Body of pancreas (tissue), 4 donors: ENCODE data around the gene GPBP1L1. TPM values are rescaled to one million over a fixed set of nuclear protein-coding genes. Genes with fewer than 3 reads are reported as not detected.
"Not testable (repeated sequence)": the region's sequence is repeated elsewhere in the genome, so short reads cannot be mapped to it uniquely, and the experiment has no call there.

Experiments
- ATAC-seq: fragments of 150-250 bp; one replicate; pipeline ENCODE4 v1.9.1; 2016
- DNase-seq, 4 donors: peaks; one replicate each; pipeline ENCODE4 v3.0.0-alpha.2; 2019
- H3K27ac ChIP-seq, 4 donors: fragments of 200-600 bp; sonication (generic); 1 replicate in 3 of 4; 2 replicates in 1 of 4; pipeline versions ENCODE4 v1.5.1 to v1.6.1; 2016 to 2019; ENCODE audit warnings: mild to moderate bottlenecking in 1 of 4, mixed read lengths in 1 of 4, moderate library complexity in 1 of 4
- H3K27me3 ChIP-seq, 2 donors: fragments of 200-600 bp; sonication (generic); one replicate each; pipeline ENCODE4 v1.6.0; 2016; ENCODE audit warnings: mild to moderate bottlenecking in 1 of 2
- H3K36me3 ChIP-seq, 2 donors: fragments of 200-600 bp; sonication (generic); replicated peaks in 1 of 2; 2 replicates each; pipeline ENCODE4 v1.5.1; 2016; ENCODE audit warnings: low read depth in 2 of 2; ENCODE audit not compliant: insufficient read depth in 1 of 2
- H3K4me1 ChIP-seq: fragments of 200-600 bp; sonication (generic); one replicate; pipeline ENCODE4 v1.6.0; 2016
- H3K4me3 ChIP-seq, 2 donors: fragments of 200-600 bp; sonication (generic); 1 replicate in 1 of 2; 2 replicates in 1 of 2; pipeline ENCODE4 v1.5.1; 2016 to 2019
- H3K9me3 ChIP-seq, 3 donors: fragments of 200-600 bp; sonication (generic); 1 replicate in 2 of 3; 2 replicates in 1 of 3; pipeline ENCODE4 v1.5.1; 2016
- CTCF ChIP-seq, 7 experiments: fragments of 450-650 bp in 4 of 7; fragments of 200-600 bp in 3 of 7; sonication (generic) in 3 of 7; IDR thresholded peaks; one replicate each; pipeline ENCODE4 v1.5.1; 2016 to 2019; ENCODE audit warnings: antibody characterized with exemption in 7 of 7
- POLR2A ChIP-seq, 3 donors: fragments of 450-650 bp; IDR thresholded peaks; one replicate each; pipeline ENCODE4 v1.6.1; 2016; ENCODE audit warnings: antibody characterized with exemption in 3 of 3, mild to moderate bottlenecking in 2 of 3
- WGBS, 2 donors: methylation state at CpG; one replicate each; pipeline ENCODE4 v1.1.5; 2017; 5-methylcytosine and 5-hydroxymethylcytosine counted together
- intact Hi-C: fragments of 100-400 bp; cut with DNase I; formaldehyde crosslinking; loops from one replicate; pipeline ENCODE4 v1.15.1; 2023
- total RNA-seq, 2 donors: library from RNA; depleted of rRNA; stranded (reverse); fragments of >200 nt; gene quantifications; one replicate each; pipeline ENCODE4 v1.1.0, GENCODE V29; 2016

GPBP1L1 gene
- total RNA-seq, 2 donors from 2014 or later, result 61.0 to 90.0 TPM

DNA sequence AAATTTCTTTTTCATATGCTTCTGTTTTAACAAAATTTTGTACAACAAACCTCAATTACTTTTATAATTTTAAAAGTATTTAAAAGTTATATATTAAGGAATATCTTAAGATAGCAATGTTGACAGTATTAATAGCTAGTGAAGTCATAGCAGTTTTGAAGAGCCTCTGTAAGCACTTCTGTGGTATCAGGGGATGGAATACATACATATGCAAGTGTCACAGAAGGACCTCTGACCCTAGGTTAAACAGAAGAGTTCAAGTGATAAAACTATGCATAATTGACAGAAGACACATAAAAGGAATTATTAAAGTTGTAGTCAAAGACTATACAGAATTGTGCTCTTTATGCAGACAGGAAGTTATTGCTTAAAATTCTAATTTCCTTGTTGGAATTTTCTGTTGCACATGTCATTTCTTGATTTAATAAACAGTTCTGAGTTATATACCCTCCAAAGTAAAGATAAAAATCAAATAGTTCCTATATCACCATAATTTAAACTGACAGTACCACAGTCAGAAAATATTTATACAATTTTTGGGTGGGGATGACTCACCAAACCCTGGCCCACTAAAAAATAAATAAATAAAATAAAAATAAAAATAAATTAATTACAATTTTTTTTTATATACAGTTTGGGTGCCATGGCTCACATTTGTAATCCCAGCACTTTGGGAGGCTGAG is 37.1 kb upstream of the GPBP1L1 start:
- no peak overlapping the region for H3K27ac ChIP-seq
- no peaks in the 10 kb centered on the region for H3K9me3 ChIP-seq
- peaks cover 0 to 6% of the 10 kb centered on the region in 2 donors for H3K36me3 ChIP-seq
- ATAC-seq (no peak), DNase-seq (no peak)
- no peak overlapping the region for H3K4me3 ChIP-seq
- intact Hi-C loops, result no loop called here
- H3K27me3 ChIP-seq, result no peaks in the 10 kb centered on the region
- no peaks in the 10 kb centered on the region for H3K4me1 ChIP-seq
- TF ChIP-seq CTCF (IDR thresholded peaks at IDR 0.05) (no peak), POLR2A (IDR thresholded peaks at IDR 0.05) (no peak)

- peaks cover 0 to 8% of the 10 kb centered on the region in 2 donors for H3K36me3 ChIP-seq
- H3K4me3 ChIP-seq, result no peak overlapping the region
- intact Hi-C loops, result no loop called here
- no peak for TF ChIP-seq POLR2A (IDR thresholded peaks at IDR 0.05)
- no peak overlapping the region for H3K27ac ChIP-seq
- ATAC-seq (no peak), DNase-seq (no peak)
- no peaks in the 10 kb centered on the region for H3K9me3 ChIP-seq
- H3K27me3 ChIP-seq, result no peaks in the 10 kb centered on the region
- no peaks in the 10 kb centered on the region for H3K4me1 ChIP-seq
- WGBS, 2 donors, result 88 to 97% methylated on average over 3 of the region's 3 CpGs
These were observed 36.5 kb upstream of the GPBP1L1 start for GRCh38 chr1:45722809-45723208.

DNA sequence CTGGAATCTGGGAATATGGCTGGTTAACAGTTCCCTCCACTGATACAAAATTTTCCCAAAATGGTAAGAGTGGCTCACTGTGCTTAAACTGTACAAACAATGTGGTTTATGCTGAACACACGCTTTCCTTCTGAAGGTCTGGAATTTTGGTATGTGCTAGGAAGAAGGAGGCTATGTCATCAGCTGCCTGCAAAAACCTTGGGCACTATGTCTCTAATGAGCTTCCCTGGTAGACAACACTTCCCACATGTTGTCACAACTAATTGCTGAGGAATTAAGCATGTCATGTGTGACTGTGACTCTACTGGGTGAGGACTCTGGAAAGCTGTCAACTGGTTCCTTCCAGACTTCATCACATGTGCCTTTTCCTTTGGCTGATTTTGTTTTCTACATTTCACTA is 34.9 kb upstream of the GPBP1L1 start:
- intact Hi-C loops, result no loop called here
- DNase-seq, result no peak
- WGBS, 2 donors, result 82 to 93% methylated on average over 1 of the region's 1 CpG

DNA sequence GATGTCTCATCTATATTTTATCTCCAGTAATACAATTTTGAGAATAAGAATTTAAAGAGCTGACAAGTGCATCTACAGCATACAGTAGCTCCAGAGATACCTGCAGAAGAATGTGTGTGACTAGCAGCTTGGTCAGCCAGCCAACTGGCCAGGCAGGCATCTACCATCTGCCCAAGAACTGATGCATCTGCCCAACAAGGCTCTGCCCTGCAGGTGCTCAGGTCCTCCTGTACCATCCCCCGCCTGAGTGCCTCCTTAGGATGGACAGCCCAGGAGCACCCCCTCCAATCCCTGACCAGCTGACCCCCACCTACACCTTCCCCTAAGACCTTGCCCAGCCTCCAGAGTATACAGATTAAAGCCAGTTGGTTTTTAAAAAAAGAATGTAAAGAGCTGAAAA is 32.0 kb upstream of the GPBP1L1 start:
- DNase-seq, result no peak
- intact Hi-C loops, result no loop called here
- Histone ChIP-seq H3K4me3 (no peak overlapping the region), H3K4me1 (no peaks in the 10 kb centered on the region), H3K9me3 (no peaks in the 10 kb centered on the region), H3K36me3 (peaks cover 0 to 4% of the 10 kb centered on the region in 2 donors), H3K27me3 (no peaks in the 10 kb centered on the region), H3K27ac (no peak overlapping the region)
- 95 to 100% methylated on average over 1 of the region's 1 CpG for WGBS, 2 donors
- TF ChIP-seq POLR2A (IDR thresholded peaks at IDR 0.05), result no peak
- no peak for TF ChIP-seq CTCF (IDR thresholded peaks at IDR 0.05)
- no peak for ATAC-seq

More for the DNA sequence above, 34.9 kb upstream of the GPBP1L1 start:
- Histone ChIP-seq H3K4me1 (no peaks in the 10 kb centered on the region), H3K4me3 (no peak overlapping the region), H3K27ac (no peak overlapping the region), H3K9me3 (no peaks in the 10 kb centered on the region), H3K27me3 (no peaks in the 10 kb centered on the region), H3K36me3 (peaks cover 0 to 4% of the 10 kb centered on the region in 2 donors)
- ATAC-seq, result no peak
- TF ChIP-seq CTCF (IDR thresholded peaks at IDR 0.05), result no peak
- no peak for TF ChIP-seq POLR2A (IDR thresholded peaks at IDR 0.05)

- DNase-seq, H3K9me3 ChIP-seq, H3K27ac ChIP-seq, intact Hi-C loops, H3K27me3 ChIP-seq, H3K4me3 ChIP-seq, H3K4me1 ChIP-seq, H3K36me3 ChIP-seq, ATAC-seq: not testable (repeated sequence)
- WGBS, 2 donors, result 88 to 90% methylated on average over 8 of the region's 8 CpGs
These were observed 31.1 kb upstream of the GPBP1L1 start for GRCh38 chr1:45717386-45717785.

DNA sequence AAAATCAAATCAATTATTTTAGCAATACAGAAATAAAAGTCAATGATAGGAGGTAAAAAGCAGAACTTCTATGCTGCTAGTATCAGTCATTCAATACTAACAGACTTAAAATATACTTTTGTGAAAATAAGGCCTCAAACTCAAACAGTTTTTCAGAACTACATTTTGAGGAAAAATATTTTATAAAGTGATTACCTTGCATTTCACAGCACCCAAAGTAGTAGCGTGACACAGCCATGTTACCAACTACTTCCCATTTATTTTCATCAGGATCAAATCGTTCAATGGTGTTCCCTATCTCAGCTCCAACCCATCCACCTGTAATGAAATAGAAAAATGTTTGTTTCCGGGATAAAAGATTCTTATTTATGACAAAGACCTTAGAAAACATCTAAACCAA is 30.4 kb upstream of the GPBP1L1 start:
- ATAC-seq, result no peak
- Histone ChIP-seq H3K36me3 (peaks cover 0 to 5% of the 10 kb centered on the region in 2 donors), H3K27ac (no peak overlapping the region), H3K4me1 (no peaks in the 10 kb centered on the region), H3K27me3 (no peaks in the 10 kb centered on the region), H3K9me3 (no peaks in the 10 kb centered on the region), H3K4me3 (no peak overlapping the region)
- DNase-seq, result no peak
- intact Hi-C loops, result no loop called here
- 85 to 86% methylated on average over 3 of the region's 3 CpGs for WGBS, 2 donors
- TF ChIP-seq CTCF (IDR thresholded peaks at IDR 0.05) (no peak), POLR2A (IDR thresholded peaks at IDR 0.05) (no peak)
